SHP77 treated with DMSO at 0.1 percent for 48 hours (cell line): ENCODE measurements around the gene GATAD2B.
"Not testable (repeated sequence)": the region's sequence is repeated elsewhere in the genome, so short reads cannot be mapped to it uniquely, and the experiment has no call there.

ENCODE experiments used
- DNase-seq: peaks from one replicate; lab custom pipeline; 2025; lab: John Stamatoyannopoulos, UW

Gene GATAD2B

GRCh38 chr1:153888533-153888932 is 34.2 kb downstream of the GATAD2B start:
- DNase-seq: no peak

- DNase-seq: no peak
Observed at GRCh38 chr1:153886127-153886526, 36.6 kb downstream of the GATAD2B start.

- no peak for DNase-seq
Observed at GRCh38 chr1:153883223-153883622, 39.5 kb downstream of the GATAD2B start.

GRCh38 chr1:153882296-153882912 is 40.4 kb downstream of the GATAD2B start:
- no peak for DNase-seq

DNA sequence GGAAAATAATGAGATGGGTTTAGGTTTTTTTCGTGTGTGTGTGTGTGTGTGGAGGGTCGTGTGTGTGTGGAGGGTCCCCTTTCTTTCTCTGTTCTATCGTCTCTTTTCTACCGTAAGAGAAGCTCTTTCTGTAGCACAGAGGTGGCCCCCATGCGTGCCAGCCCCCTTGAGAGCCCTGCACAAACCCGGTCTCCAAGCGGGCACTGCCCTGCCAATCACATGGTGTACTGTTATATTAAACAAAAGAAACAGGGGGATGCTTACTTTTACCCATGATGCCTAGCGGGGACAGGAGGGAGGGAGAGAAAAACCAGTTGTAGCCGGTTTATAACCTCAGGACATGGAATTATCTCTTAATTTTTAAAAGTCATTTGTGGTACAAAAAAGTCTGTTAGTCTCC is 41.0 kb downstream of the GATAD2B start:
- peak; percentile 91 for DNase-seq

- DNase-seq: peak; percentile 99
Observed at GRCh38 chr1:153880962-153881361, 41.8 kb downstream of the GATAD2B start.

- no peak for DNase-seq
Observed at GRCh38 chr1:153880024-153880423, 42.7 kb downstream of the GATAD2B start.

DNA sequence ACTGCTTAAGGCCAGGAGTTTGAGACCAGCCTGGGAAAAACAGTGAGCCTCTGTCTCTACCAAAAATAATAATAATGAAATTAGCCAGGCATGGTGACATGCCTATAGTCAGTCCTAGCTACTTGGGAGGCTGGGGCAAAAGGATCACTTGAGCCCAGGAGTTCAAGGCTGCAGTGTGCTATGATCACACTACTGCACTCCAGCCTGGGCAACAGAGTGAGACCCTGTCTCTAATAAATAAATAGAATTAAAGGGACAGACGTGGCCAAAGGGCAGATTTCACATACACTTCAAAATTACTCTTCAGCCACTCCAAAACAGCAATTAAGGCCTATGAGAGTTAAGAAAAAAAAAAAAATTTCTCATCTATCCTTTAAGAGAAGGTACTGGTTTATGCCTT is 45.7 kb downstream of the GATAD2B start:
- DNase-seq: no peak

DNA sequence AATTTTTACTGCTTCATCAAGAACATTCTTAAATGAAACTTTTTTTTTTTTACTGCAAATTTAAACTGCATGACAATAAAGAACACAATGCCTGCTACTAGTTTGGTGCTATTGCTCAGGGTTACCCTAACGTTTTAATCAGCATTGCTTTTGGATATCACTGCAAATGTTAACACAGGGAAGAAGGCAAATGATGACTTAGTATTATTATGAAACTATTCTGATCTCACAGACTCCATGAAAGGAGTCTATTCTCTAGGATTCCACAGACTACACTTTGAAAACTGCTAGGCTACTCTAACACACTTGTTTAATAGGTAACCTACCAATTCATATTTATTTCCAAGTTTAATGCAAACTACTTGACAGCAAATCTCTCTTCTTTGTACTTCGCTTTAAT is 49.8 kb downstream of the GATAD2B start:
- no peak for DNase-seq

GRCh38 chr1:153872331-153872730 is 50.4 kb downstream of the GATAD2B start:
- no peak for DNase-seq

DNA sequence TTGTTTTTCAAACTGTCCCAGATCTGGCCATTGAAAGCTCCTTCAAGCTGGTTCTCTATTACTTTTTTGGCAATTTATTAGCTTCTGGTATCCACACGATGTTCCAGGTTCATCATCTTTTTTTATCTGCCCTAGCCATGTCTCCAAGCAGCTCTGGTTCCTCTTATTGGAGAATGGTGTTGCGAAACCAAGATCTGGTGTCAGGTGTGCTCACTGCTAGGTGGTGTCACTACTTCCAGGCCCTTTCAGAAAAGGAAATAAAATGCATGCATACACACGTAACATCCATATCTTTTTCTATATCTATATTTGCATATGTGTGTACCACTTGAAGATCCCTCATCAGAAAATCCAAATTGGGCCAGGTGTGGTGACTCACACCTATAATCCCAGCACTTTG is 53.3 kb downstream of the GATAD2B start:
- no peak for DNase-seq

GRCh38 chr1:153866045-153866850 is 56.5 kb downstream of the GATAD2B start:
- no peak for DNase-seq

- no peak for DNase-seq
Observed at GRCh38 chr1:153860285-153860684, 62.5 kb downstream of the GATAD2B start.

DNA sequence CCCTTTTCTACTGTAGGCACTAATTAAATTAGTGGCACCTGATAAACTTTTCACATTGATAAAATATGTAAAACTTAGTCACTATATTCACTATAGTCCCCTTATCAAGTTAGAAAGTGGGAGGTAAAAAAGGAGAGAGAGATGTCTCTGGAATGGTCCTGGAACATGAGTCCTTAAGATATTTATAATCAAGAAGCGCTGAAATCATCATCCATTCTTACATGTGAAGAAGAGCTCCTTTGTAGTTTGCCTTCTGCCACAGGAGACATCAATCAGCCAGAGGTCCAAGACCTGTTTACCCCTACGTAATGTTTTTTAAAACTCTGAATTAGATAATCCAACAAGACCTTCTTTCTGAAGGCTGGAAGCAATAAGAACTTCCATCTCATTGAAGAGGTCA is 65.3 kb downstream of the GATAD2B start:
- DNase-seq: no peak

DNA sequence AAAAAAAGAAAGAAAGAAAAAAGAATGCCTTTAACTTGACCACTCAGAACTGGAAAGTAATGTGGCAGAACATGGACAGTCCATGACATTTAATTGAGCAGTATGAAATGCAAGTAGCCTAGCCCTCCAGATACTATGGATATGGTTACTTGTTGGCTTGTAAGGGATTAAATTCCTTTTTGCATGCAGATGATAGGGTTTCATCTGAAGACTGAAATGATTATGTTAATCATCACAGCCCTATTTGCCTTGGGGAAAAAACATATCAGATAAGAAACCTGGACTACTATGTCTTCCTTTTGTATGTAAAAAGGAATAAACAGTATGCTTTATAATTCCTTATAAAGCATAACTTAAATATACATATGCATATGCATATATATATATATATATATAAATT is 66.0 kb downstream of the GATAD2B start:
- no peak for DNase-seq

DNA sequence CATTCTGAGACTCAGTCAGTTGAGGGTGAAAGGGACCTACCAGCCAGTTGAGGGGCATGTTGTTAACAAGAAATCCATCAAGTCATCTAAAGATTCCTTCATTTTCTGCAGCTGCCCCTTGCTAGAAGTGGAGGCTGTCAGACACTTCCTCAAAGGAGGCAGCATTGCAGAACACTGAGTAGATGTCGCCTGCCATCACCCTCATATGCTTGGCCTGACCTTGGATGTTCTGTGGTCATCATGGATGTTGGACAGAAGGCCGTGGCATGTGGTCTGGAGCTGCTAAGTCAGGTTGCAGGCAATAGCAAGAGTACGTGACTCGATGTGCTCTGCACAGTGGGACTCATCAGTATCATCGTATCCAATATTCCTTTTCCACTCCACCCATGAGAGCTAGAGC is 70.6 kb downstream of the GATAD2B start:
- DNase-seq: no peak

DNA sequence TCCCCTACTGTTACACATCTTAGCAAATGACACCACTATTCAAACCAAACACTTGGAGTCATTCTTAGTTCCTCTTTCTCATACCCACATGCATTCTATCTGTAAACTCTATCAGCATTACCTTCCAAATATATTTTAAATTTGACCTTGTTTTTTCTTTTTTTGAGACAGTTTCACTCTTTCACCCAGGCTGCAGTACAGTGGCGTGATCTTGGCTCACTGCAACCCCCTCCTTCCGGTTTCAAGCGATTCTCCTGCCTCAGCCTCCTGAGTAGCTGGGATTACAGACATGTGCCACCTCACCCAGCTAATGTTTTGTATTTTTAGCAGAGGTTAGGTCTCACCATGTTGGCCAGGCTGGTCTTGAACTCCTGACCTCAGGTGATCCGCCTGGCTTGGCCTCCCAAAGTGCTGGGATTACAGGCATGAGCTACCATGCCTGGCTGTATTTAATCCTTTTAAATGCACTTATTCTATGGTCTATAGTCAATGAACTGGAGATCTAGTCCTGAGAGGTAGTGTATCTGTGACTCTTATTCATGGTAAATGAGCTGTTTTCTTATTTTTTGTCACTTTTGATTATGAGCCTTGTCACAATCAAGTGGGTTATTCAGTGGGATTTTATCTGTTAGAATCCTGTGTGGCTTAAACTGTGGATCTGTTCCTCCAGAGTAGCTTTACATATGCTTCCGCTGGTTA is 73.1 kb downstream of the GATAD2B start:
- DNase-seq: no peak

- no peak for DNase-seq
Observed at GRCh38 chr1:153848805-153849204, 74.0 kb downstream of the GATAD2B start.

GRCh38 chr1:153845158-153845557 is 77.6 kb downstream of the GATAD2B start:
- DNase-seq: no peak

DNA sequence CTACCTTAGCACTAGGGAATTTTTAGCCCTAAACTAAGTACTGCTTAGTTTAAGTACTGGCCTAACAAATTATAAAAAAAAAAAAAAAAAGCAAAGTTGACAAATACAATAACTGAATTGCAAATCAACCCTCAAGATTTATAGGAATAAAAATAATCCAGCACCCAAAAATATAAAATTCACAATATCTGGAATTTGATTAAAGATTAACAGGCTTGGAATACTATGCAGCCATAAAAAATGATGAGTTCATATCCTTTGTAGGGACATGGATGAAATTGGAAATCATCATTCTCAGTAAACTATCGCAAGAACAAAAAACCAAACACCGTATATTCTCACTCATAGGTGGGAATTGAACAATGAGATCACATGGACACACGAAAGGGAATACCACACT is 78.4 kb downstream of the GATAD2B start:
- not testable (repeated sequence) for DNase-seq

DNA sequence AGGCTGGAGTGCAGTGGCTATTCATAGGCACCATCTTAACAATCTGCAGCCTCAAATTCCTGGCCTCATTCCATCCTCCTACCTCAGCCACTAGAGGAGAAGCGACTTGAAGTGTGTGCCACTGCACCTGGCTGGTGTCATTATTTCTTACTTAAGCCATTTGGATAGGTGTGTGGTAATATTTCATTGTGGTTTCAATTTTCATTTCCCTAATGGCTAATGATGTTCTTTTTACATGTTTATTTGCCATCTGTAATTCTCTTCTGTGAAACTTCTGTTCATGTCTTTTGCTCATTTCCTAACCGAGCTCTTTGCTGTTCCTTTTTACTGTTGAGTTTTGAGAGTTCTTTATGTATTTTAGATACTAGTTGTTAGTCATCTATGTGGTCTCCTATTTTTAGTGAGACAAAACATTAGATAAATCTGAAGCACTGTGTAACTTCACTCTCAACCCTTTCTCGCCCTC is 80.7 kb downstream of the GATAD2B start:
- DNase-seq: no peak

- no peak for DNase-seq
Observed at GRCh38 chr1:153841463-153841994, 81.2 kb downstream of the GATAD2B start.

GRCh38 chr1:153840774-153841173 is 82.0 kb downstream of the GATAD2B start:
- not testable (repeated sequence) for DNase-seq
